Right cardiac atrium (tissue), 5 donors: Measurements from ENCODE around the gene SUB1. TPM values are rescaled to one million over a fixed set of nuclear protein-coding genes. Genes with fewer than 3 reads are reported as not detected.
A peak's percentile ranks its signal among the peaks of the same experiment; 100 is the strongest.
"Not testable (repeated sequence)": the region's sequence is repeated elsewhere in the genome, so short reads cannot be mapped to it uniquely, and the experiment has no call there.

Source experiments
- ATAC-seq, 2 donors: fragments of 200-7000 bp; cut with Tn5 transposase; one replicate each; pipeline versions ENCODE4 v1.8.0 to v1.9.1; 2020; ENCODE audit warnings: moderate library complexity in 2 of 2, mild to moderate bottlenecking in 1 of 2
- DNase-seq, 3 donors: peaks; one replicate each; pipeline ENCODE4 v3.0.0-alpha.2; 2020
- H3K27ac ChIP-seq: one replicate; pipeline ENCODE4 v1.5.1; 2013; ENCODE audit warnings: mild to moderate bottlenecking, low read length, control low read depth, moderate library complexity
- H3K27me3 ChIP-seq: one replicate; pipeline ENCODE4 v1.6.1; 2013; ENCODE audit not compliant: control insufficient read depth, insufficient read depth
- H3K4me1 ChIP-seq: one replicate; pipeline ENCODE4 v1.6.1; 2013; ENCODE audit warnings: low read length; ENCODE audit not compliant: control insufficient read depth, insufficient read depth
- H3K4me3 ChIP-seq: one replicate; pipeline ENCODE4 v1.5.1; 2013; ENCODE audit warnings: low read length, control low read depth
- H3K9me3 ChIP-seq: one replicate; pipeline ENCODE4 v1.6.1; 2013; ENCODE audit warnings: low read length; ENCODE audit not compliant: control insufficient read depth
- WGBS: extraction: QIAGEN DNeasy Blood & Tissue Kit; methylation state at CpG from one replicate; pipeline ENCODE4 v1.1.7; 2013; 5-methylcytosine and 5-hydroxymethylcytosine counted together
- intact Hi-C, 4 donors: fragments of 100-400 bp; cut with DNase I; formaldehyde crosslinking; loops; one replicate each; pipeline versions ENCODE4 v1.11.0 to v1.14.0; 2022 to 2023
- polyA plus RNA-seq: library from polyadenylated mRNA; stranded (reverse); fragments of 200-250 nt; gene quantifications from one replicate; pipeline ENCODE4 v1.2.3, GENCODE V29; 2013
- total RNA-seq, 4 donors: library from RNA; stranded (reverse); fragmentation: NEBNext Ultra II Directional; extraction: Animal tissue kit (Norgen Biotek cat#: 25700); gene quantifications; one replicate each; pipeline ENCODE4 v1.2.1, GENCODE V29; 2021
- donor health status: healthy with polysubstance abuse.
- donor health status: DM: no; HTN: yes; CAD: no.
- donor health status: DM: no; HTN: no; CAD: no.
- donor health status: DM: no; HTN: yes; CAD: no; lungs with severe emphysema.
- donor health status: DM: yes; HTN: yes; CAD: no.

SUB1 gene
- total and polyA plus RNA-seq, 5 donors, result 201 to 237 (median 214) TPM

GRCh38 chr5:32625547-32625946, 40.2 kb downstream of the SUB1 start:
- no peak for ATAC-seq
- intact Hi-C loops, result no loop called here
- no peaks in the 10 kb centered on the region for H3K4me1 ChIP-seq
- H3K27me3 ChIP-seq, result no peaks in the 10 kb centered on the region
- H3K27ac ChIP-seq, result no peak overlapping the region
- DNase-seq, result no peak
- H3K9me3 ChIP-seq, result no peaks in the 10 kb centered on the region
- no peak overlapping the region for H3K4me3 ChIP-seq
- 88% methylated on average over 5 of the region's 5 CpGs for WGBS

- Histone ChIP-seq H3K4me1 (peaks cover 2% of the 10 kb centered on the region), H3K27ac (no peak overlapping the region), H3K4me3 (no peak overlapping the region), H3K27me3 (no peaks in the 10 kb centered on the region), H3K9me3 (no peaks in the 10 kb centered on the region)
- ATAC-seq (no peak), DNase-seq (no peak)
- intact Hi-C loops, result no loop called here
- 91% methylated on average over 5 of the region's 5 CpGs for WGBS
These were observed 42.0 kb downstream of the SUB1 start for GRCh38 chr5:32627219-32627870.

GRCh38 chr5:32628049-32628844, 42.9 kb downstream of the SUB1 start:
- intact Hi-C loops, result no loop called here
- Histone ChIP-seq H3K9me3 (no peaks in the 10 kb centered on the region), H3K4me1 (peaks cover 2% of the 10 kb centered on the region), H3K27me3 (no peaks in the 10 kb centered on the region), H3K4me3 (no peak overlapping the region), H3K27ac (peak overlapping the region; percentile 75)
- DNase-seq, result peak in 2 of 3 donors; percentile 27 to 72
- ATAC-seq, result peak; percentile 86 to 91
- WGBS, result 38% methylated on average over 8 of the region's 8 CpGs

- Histone ChIP-seq H3K27me3 (no peaks in the 10 kb centered on the region), H3K4me1 (peaks cover 2% of the 10 kb centered on the region), H3K9me3 (no peaks in the 10 kb centered on the region), H3K27ac (no peak overlapping the region), H3K4me3 (no peak overlapping the region)
- intact Hi-C loops, result no loop called here
- DNase-seq, result no peak
- peak in 1 of 2 donors; percentile 11 for ATAC-seq
- 50% methylated on average over 5 of the region's 5 CpGs for WGBS
These were observed 45.6 kb downstream of the SUB1 start for GRCh38 chr5:32630867-32631491.

GRCh38 chr5:32633017-32633416, 47.7 kb downstream of the SUB1 start:
- H3K9me3 ChIP-seq, H3K4me1 ChIP-seq, ATAC-seq, H3K27me3 ChIP-seq, H3K27ac ChIP-seq, DNase-seq, intact Hi-C loops, H3K4me3 ChIP-seq: not testable (repeated sequence)
- WGBS, result 96% methylated on average over 8 of the region's 8 CpGs

- no peak overlapping the region for H3K27ac ChIP-seq
- H3K4me3 ChIP-seq, result no peak overlapping the region
- H3K27me3 ChIP-seq, result no peaks in the 10 kb centered on the region
- WGBS, result 88% methylated on average over 9 of the region's 9 CpGs
- no peaks in the 10 kb centered on the region for H3K9me3 ChIP-seq
- intact Hi-C loops, result no loop called here
- no peaks in the 10 kb centered on the region for H3K4me1 ChIP-seq
- DNase-seq (no peak), ATAC-seq (no peak)
These were observed 53.0 kb downstream of the SUB1 start for GRCh38 chr5:32638309-32638708.

- no peak for DNase-seq
- H3K27me3 ChIP-seq, result no peaks in the 10 kb centered on the region
- no peaks in the 10 kb centered on the region for H3K4me1 ChIP-seq
- H3K4me3 ChIP-seq, result no peak overlapping the region
- no peak for ATAC-seq
- no peak overlapping the region for H3K27ac ChIP-seq
- intact Hi-C loops, result no loop called here
- 72% methylated on average over 3 of the region's 3 CpGs for WGBS
- no peaks in the 10 kb centered on the region for H3K9me3 ChIP-seq
These were observed 54.6 kb downstream of the SUB1 start for GRCh38 chr5:32639943-32640342.

GRCh38 chr5:32642276-32643002, 57.1 kb downstream of the SUB1 start:
- ATAC-seq (no peak), DNase-seq (no peak)
- H3K9me3 ChIP-seq, result no peaks in the 10 kb centered on the region
- no peaks in the 10 kb centered on the region for H3K27me3 ChIP-seq
- intact Hi-C loops, result no loop called here
- no peak overlapping the region for H3K4me3 ChIP-seq
- no peaks in the 10 kb centered on the region for H3K4me1 ChIP-seq
- H3K27ac ChIP-seq, result no peak overlapping the region
- 78% methylated on average over 2 of the region's 2 CpGs for WGBS

GRCh38 chr5:32645246-32645645, 59.9 kb downstream of the SUB1 start:
- no peak overlapping the region for H3K27ac ChIP-seq
- DNase-seq (no peak), ATAC-seq (no peak)
- no peaks in the 10 kb centered on the region for H3K4me1 ChIP-seq
- H3K4me3 ChIP-seq, result no peak overlapping the region
- 75% methylated on average over 5 of the region's 5 CpGs for WGBS
- intact Hi-C loops, result no loop called here
- H3K9me3 ChIP-seq, result no peaks in the 10 kb centered on the region
- H3K27me3 ChIP-seq, result no peaks in the 10 kb centered on the region

GRCh38 chr5:32646061-32646969, 61.0 kb downstream of the SUB1 start:
- no peaks in the 10 kb centered on the region for H3K4me1 ChIP-seq
- DNase-seq, result no peak
- H3K9me3 ChIP-seq, result no peaks in the 10 kb centered on the region
- no peak for ATAC-seq
- H3K4me3 ChIP-seq, result no peak overlapping the region
- no peak overlapping the region for H3K27ac ChIP-seq
- 68% methylated on average over 6 of the region's 6 CpGs for WGBS
- no peaks in the 10 kb centered on the region for H3K27me3 ChIP-seq
- intact Hi-C loops, result no loop called here
